ENCODE data around the gene DCTD.

DCTD gene

DNA sequence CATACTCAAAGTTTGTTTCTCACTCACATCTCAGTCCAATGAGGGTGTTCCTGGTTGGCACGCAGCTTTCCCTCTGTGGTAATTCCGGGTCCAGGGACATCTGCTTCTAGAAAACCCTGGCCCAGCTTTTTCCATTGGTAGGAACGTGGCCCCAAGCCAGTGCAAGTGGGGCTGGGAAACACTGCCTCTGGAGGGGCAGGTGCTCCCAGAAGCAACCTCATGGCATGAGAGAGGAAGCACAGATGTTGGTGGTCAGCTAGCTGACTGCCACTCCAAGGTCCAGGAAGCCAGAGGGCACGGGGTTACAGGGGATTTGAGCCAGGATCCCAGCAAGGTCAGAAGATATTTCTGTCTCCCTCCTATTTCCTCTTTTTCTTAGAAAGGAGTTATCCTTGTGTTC, 47.5 kb downstream of the DCTD start:
- no peak for DNase-seq (ENCODE audit: low read depth)

DNA sequence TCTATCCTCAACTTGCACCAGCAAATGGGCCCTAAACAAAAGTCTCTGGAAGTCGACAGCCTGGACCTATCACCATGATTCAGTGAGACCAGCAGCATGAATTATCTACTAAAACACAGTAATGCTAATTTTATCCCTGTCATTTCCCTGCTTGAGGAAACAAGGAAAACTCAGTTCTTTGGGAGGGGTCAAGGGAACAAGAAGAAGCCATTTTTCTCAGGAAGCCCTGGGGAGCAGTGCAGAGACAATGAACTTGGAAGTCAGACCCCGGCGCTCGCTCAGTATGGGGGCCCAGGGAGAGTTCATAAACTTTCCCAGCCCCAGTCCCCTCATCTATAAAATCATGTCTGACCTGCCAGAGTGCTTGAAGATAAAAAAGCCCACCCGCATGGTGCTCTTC, 50.4 kb downstream of the DCTD start:
- no peak for DNase-seq (ENCODE audit: low read depth)

DNA sequence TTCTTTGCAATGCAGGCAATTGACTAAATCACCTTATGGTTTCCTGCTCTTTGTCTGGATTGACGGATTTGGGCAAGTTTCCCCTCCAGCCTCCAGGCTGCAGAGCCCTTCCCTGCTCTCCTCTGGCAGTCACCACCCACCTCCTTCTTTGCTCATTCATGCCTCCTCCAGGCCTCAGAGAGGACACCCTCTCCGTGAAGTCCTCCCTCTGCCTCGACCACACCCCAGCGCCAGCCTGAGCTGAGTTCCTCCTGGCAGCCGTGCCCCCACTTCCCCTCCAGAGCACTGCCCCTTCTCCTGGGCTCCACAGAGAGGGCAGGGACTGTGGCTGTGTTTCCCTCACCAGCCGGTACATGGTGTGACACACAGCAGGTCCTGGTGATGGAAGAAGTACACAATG, 53.7 kb downstream of the DCTD start:
- DNase-seq (ENCODE audit: low read depth) = no peak

- DNase-seq (ENCODE audit: low read depth) = no peak
Observed at GRCh38 chr4:182862921-182863320, 54.3 kb downstream of the DCTD start.

- DNase-seq (ENCODE audit: low read depth) = no peak
Observed at GRCh38 chr4:182862141-182862875, 54.9 kb downstream of the DCTD start.

GRCh38 chr4:182861346-182861745, 55.8 kb downstream of the DCTD start:
- no peak for DNase-seq (ENCODE audit: low read depth)

DNA sequence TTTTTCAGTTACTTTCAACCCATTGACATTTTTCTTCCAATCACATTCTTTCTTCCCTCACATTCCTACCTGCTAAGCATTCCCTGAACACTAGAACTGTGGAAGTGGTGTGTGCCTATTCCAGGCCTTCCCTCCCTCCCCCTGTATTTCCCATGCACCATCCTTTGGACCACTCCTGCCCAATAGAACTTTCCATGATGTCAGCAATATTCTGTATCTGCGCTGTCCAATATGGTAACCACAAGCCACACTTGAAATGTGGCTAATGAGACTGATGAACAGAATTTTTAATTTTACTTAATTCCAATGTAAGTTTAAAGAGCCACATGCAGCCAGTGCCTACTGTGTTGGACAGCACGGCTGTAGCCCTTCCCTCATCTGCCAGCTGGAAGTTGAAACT, 57.5 kb downstream of the DCTD start:
- no peak for DNase-seq (ENCODE audit: low read depth)

- DNase-seq (ENCODE audit: low read depth) = no peak
Observed at GRCh38 chr4:182858711-182859110, 58.5 kb downstream of the DCTD start.

DNA sequence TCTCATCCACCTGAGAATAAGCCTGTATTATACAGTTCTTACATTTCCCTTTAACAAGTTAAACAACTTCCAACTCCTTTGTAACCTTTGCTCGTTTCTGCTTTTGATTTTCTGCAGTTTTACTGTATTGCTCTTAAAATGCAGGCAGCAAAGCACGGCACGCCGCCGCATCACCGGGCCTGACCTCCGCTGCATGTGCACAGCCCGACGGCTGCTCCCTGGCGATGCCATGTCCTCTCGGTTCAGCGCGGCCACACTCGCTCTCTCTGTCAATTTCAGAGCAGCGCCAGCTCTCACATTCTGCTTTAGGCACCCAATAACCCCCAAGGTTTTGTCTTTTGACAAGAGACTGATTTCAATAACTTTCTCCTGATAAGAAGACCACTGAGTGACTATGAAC, 60.3 kb downstream of the DCTD start:
- no peak for DNase-seq (ENCODE audit: low read depth)

DNA sequence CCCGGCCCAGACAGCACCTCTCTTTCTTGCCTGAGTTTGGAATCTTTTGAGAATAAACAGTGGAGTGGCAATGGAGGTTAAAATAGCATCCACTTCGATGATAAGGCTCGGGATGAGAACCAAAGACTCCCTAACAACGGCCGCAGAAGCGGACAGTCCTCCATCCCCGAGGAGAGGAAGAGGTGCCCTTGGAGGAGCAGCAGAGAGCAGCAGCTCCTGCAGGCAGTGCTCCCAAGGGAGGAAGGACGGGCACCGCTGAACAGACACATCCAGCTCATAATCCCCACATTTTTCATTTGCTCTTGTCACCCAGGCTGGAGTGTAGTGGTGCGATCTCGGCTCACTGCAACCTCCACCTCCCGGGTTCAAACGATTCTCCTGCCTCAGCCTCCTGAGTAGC, 61.3 kb downstream of the DCTD start:
- no peak for DNase-seq (ENCODE audit: low read depth)

- DNase-seq (ENCODE audit: low read depth) = no peak
Observed at GRCh38 chr4:182855312-182855711, 61.9 kb downstream of the DCTD start.

- DNase-seq (ENCODE audit: low read depth) = no peak
Observed at GRCh38 chr4:182854466-182854865, 62.7 kb downstream of the DCTD start.

DNA sequence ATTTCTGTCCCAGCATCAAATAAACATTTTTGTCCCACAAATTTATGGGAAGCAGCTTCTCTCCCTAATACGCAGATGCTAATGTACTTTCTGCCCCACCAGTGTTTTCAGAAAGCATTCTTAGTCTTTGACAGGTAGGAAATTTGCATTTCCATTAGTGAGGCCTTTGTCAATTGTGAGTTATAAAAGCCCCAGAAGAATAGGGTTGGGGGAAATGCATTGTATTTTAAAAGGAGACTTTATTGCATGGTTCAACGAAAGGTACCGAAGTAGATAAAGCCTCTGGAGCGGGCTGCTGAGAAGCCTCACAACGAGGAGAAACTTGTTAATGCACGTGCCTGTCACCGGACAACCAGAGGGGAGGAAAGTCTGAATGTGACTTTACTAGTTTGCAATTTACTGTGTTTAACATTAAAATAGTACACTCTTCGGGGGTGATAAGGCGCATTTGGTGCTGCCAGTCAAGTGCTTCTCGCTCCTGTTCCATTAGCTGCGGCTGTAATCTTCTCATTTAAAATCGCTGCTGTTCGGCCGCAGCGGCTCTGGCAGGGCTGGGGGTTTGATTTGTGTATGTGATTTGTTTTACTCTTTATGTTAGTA, 63.4 kb downstream of the DCTD start:
- DNase-seq (ENCODE audit: low read depth) = no peak

- DNase-seq (ENCODE audit: low read depth) = no peak
Observed at GRCh38 chr4:182848685-182849084, 68.5 kb downstream of the DCTD start.

DNA sequence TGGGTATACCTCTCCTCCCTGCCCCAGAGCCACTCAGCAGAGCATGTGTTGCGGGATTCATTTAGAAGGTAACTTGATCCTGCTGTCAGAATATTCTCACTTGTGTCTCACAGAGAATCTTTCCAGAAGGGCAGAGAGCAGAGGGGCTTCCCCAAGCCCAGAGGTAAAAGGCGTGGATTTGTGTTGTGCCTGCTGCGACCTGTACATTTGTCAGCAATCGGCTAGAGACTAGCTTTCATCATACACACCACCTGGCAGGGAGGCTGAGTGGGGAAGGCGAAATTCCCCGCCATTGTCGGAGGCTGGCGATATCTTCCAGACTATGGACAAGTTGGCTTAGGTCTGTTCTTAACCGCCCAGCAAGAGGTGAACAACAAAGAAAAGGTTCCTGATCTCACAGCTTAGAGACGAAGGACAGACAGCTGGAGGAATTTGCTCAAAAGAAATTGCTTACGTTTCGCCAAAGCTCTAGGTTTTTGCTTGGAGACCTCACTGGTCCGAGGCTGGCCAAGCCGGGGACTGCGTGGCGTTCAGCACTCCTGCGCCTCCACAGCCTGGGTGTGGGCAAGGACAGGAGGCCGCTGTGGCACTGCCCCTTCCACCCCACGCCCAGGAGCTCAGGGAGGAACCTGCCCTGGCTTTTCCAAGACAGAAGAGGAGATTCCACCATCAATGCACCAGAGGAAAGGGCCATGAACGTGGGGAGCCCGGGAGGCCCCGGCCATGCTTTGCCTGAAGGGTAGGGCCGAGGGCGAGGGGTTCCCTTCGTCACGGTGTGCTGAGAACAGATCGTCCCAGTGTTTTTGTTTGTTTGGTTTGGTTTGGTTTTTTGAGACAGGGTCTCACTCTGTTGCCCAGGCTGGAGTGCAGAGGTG, 69.4 kb downstream of the DCTD start:
- DNase-seq (ENCODE audit: low read depth) = no peak

- no peak for DNase-seq (ENCODE audit: low read depth)
Observed at GRCh38 chr4:182846036-182846435, 71.2 kb downstream of the DCTD start.

DNA sequence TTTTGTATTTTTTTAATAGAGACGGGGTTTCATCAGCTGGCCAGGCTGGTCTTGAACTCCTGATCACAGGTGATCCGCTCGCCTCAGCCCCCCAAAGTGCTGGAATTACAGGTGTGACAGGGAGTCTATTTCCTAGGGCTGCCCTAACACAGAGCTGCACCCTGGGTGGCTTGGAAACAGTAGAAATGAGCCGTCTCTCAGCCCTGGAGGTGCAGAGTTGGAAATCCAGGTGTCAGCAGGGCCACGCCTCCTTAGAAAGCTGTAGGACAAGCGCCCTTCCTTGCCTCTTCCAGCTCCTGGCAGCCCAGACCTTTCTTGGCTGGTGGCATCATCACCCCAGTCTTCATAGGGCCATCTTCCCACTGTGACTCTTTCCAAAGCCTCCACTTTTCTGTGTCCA, 71.6 kb downstream of the DCTD start:
- no peak for DNase-seq (ENCODE audit: low read depth)

GRCh38 chr4:182843808-182844325, 73.3 kb downstream of the DCTD start:
- no peak for DNase-seq (ENCODE audit: low read depth)

DNA sequence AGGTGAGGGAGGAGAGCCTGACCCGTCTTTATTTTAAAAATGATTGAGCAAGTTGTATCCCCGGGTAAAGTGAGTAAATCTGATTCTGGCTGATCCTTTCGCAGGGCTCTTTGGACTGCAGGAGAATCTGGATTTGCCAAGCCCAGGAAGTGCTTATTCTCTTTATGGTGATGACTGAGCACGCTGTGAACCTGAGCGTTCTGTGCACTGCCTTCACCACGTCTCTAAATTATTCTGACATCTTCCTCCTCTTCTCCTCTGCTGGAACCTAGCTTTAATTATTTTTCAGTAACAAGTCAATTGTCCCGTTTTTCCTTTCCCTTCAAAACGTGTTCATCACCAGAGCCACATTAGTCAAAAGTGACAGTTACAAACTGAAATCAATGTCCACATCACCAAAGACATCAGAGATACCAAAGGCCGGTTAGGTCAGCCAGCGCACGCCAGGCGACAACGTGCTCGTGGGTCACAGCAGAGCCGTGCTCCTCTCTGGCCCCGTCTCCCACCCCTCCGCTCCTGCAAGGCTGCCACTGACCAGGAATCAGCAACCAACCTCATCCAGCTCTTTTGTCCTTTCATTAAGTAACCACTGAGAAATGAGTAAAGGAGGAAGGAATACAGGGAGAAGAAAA, 74.3 kb downstream of the DCTD start:
- DNase-seq (ENCODE audit: low read depth) = no peak

- no peak for DNase-seq (ENCODE audit: low read depth)
Observed at GRCh38 chr4:182842104-182842600, 75.0 kb downstream of the DCTD start.

GRCh38 chr4:182840108-182840507, 77.1 kb downstream of the DCTD start:
- no peak for DNase-seq (ENCODE audit: low read depth)

All from activated T-helper 1 cell treated with Interleukin-2 at 50 U/mL for 16 hours (primary cell).